Endothelial cell of umbilical vein (primary cell): ENCODE data around the gene CDO1. TPM values are rescaled to one million over a fixed set of nuclear protein-coding genes. Genes with fewer than 3 reads are reported as not detected.
A peak's percentile ranks its signal among the peaks of the same experiment; 100 is the strongest.

Experiments used
- BruUV-seq: library from RNA; stranded (reverse); fragments of 400-500 nt; replicated peaks from 2 replicates; lab custom pipeline; 2021; lab: Mats Ljungman, UMichigan
- CTCF ChIA-PET: fragments of 300-600, 350-600 bp; sonication (Branson Sonifier 250); formaldehyde crosslinking; loops from one replicate; lab custom pipeline; 2021; ENCODE audit warnings: antibody characterized with exemption, inconsistent platforms; lab: Charles Lee
- POLR2A ChIA-PET: fragments of 300-600, 350-600 bp; sonication (Branson Sonifier 250); formaldehyde crosslinking; loops from one replicate; lab custom pipeline; 2021; ENCODE audit warnings: antibody characterized with exemption, inconsistent platforms; lab: Charles Lee
- DNase-seq: peaks from one replicate; pipeline ENCODE4 v3.0.0-alpha.2; 2011; ENCODE audit warnings: low read depth, low spot score
- FAIRE-seq: peaks from 2 replicates; lab custom pipeline; 2011; peaks lifted over from hg19 to GRCh38; lab: Jason Lieb, UNC
- H2AFZ ChIP-seq: 2 replicates; pipeline ENCODE4 v1.6.0; 2012; ENCODE audit warnings: low read depth, low read length, control low read depth, inconsistent platforms
- H3K27ac ChIP-seq: 2 replicates; pipeline ENCODE4 v1.5.1; 2011; ENCODE audit warnings: low read depth, mild to moderate bottlenecking, control low read depth, low read length, moderate library complexity; ENCODE audit not compliant: insufficient read depth
- H3K27me3 ChIP-seq, 2 experiments: 2 replicates each; pipeline versions ENCODE4 v1.6.0 to v1.6.1; 2011; ENCODE audit warnings: low read length in 2 of 2, mixed read lengths in 1 of 2; ENCODE audit not compliant: control insufficient read depth in 2 of 2, insufficient read depth in 2 of 2
- H3K36me3 ChIP-seq, 2 experiments: 2 replicates in 1 of 2; 3 replicates in 1 of 2; pipeline ENCODE4 v1.5.1; 2011; ENCODE audit warnings: low read length in 2 of 2, mild to moderate bottlenecking in 1 of 2, moderate library complexity in 1 of 2; ENCODE audit not compliant: control insufficient read depth in 2 of 2, insufficient read depth in 2 of 2; ENCODE audit errors: extremely low read depth in 1 of 2
- H3K4me1 ChIP-seq: 3 replicates; pipeline ENCODE4 v1.5.1; 2011; ENCODE audit warnings: mild to moderate bottlenecking, low read length; ENCODE audit not compliant: control insufficient read depth, insufficient read depth; ENCODE audit errors: extremely low read depth
- H3K4me2 ChIP-seq: 2 replicates; pipeline ENCODE4 v1.6.1; 2011; ENCODE audit warnings: low read length, control low read depth, mixed read lengths; ENCODE audit not compliant: insufficient read depth
- H3K4me3 ChIP-seq, 3 experiments: fragments of 200-600 bp in 1 of 3; sonication (generic), shearing (Covaris generic) in 1 of 3; replicated peaks in 1 of 3; 2 replicates each; pipeline ENCODE4 v1.5.1; 2011 to 2016; ENCODE audit warnings: control low read depth in 3 of 3, low read length in 3 of 3, mild to moderate bottlenecking in 2 of 3, inconsistent platforms in 1 of 3, low read depth in 1 of 3, moderate library complexity in 1 of 3; ENCODE audit not compliant: insufficient read depth in 1 of 3
- H3K79me2 ChIP-seq: 2 replicates; pipeline ENCODE4 v1.6.0; 2012; ENCODE audit warnings: low read length, inconsistent platforms; ENCODE audit not compliant: control insufficient read depth, insufficient read depth
- H3K9ac ChIP-seq: replicated peaks from 2 replicates; pipeline ENCODE3; 2011; ENCODE audit warnings: low read length, control low read depth; ENCODE audit not compliant: insufficient read depth; ENCODE audit errors: extremely low read depth
- H3K9me1 ChIP-seq: replicated peaks from 3 replicates; pipeline ENCODE4 v1.6.0; 2011; ENCODE audit warnings: mild to moderate bottlenecking, low read length; ENCODE audit not compliant: control insufficient read depth, insufficient read depth; ENCODE audit errors: extremely low read depth
- H3K9me3 ChIP-seq: replicated peaks from 2 replicates; pipeline ENCODE4 v1.5.1; 2012; ENCODE audit warnings: low read length, inconsistent platforms; ENCODE audit not compliant: control insufficient read depth, insufficient read depth
- H4K20me1 ChIP-seq: replicated peaks from 2 replicates; pipeline ENCODE3; 2011; ENCODE audit warnings: mild to moderate bottlenecking, low read length; ENCODE audit not compliant: control insufficient read depth, insufficient read depth; ENCODE audit errors: extremely low read depth
- EZH2 ChIP-seq: IDR thresholded peaks from 2 replicates; pipeline ENCODE4 v1.6.1; 2012; ENCODE audit warnings: borderline replicate concordance, low read depth, mild to moderate bottlenecking, moderate library complexity, low read length, inconsistent platforms; ENCODE audit not compliant: severe bottlenecking
- GATA2 ChIP-seq: IDR thresholded peaks from 2 replicates; pipeline ENCODE4 v1.7.0; 2011; ENCODE audit warnings: low read depth, mild to moderate bottlenecking, moderate library complexity, mixed read lengths, low read length; ENCODE audit not compliant: insufficient read length, insufficient read depth
- POLR2AphosphoS5 ChIP-seq: IDR thresholded peaks from 2 replicates; pipeline ENCODE4 v1.6.1; 2012; ENCODE audit warnings: low read depth, mild to moderate bottlenecking, control low read depth, low read length, moderate library complexity; ENCODE audit not compliant: insufficient read depth
- dilution Hi-C: fragments of 300-500 bp; cut with MboI; formaldehyde crosslinking; loops from one replicate; pipeline ENCODE4 v1.15.0; 2019; ENCODE audit warnings: low sequenced_read_pairs; ENCODE audit not compliant: extremely low pct_ligation_motif_present
- intact Hi-C: fragments of 100-400 bp; cut with micrococcal nuclease; formaldehyde crosslinking; loops from one replicate; pipeline ENCODE4 v1.10.0; 2022
- polyA plus RNA-seq, 4 experiments: library from polyadenylated mRNA; depleted of rRNA in 3 of 4; stranded (reverse) in 3 of 4; unstranded in 1 of 4; fragments of >200 nt; gene quantifications; 2 replicates each; pipeline versions ENCODE4 v1.2.1 to v1.2.3, GENCODE V29; 2011 to 2012; ENCODE audit warnings: missing spikeins in 1 of 4
- total RNA-seq: library from RNA; stranded (reverse); gene quantifications from 2 replicates; pipeline ENCODE4 v1.2.3, GENCODE V29; 2021

CDO1 gene
- total and polyA plus RNA-seq, 2 donors (not counting 3 experiments of a cell fraction or from before 2014, with no cell fraction given): 1.3 to 1.7 TPM

- H3K27me3 ChIP-seq: peaks cover 27 to 38% of the 10 kb centered on the region in 2 experiments
- no peaks in the 10 kb centered on the region for H4K20me1 ChIP-seq
- ChIA-PET POLR2A (no interaction called here), CTCF (no interaction called here)
- intact Hi-C loops: loop anchor here (2.0 kb wide), 1 partner anchor 21 kb away; no protein-coding TSS in a partner anchor
- H3K4me2 ChIP-seq: no peak overlapping the region
- no peak overlapping the region for H3K9ac ChIP-seq
- TF ChIP-seq POLR2AphosphoS5: no peak
- peaks cover 6% of the 10 kb centered on the region for H3K4me1 ChIP-seq
- H2AFZ ChIP-seq: no peak overlapping the region
- no TSS peak for BruUV-seq
- H3K9me3 ChIP-seq: no peaks in the 10 kb centered on the region
- H3K9me1 ChIP-seq: no peaks in the 10 kb centered on the region
- H3K4me3 ChIP-seq: no peak overlapping the region
- no peaks in the 10 kb centered on the region for H3K36me3 ChIP-seq
- FAIRE-seq (no peak), DNase-seq (no peak)
- H3K79me2 ChIP-seq: no peaks in the 10 kb centered on the region
- H3K27ac ChIP-seq: no peak overlapping the region
- dilution Hi-C loops: no loop called here
Measured at GRCh38 chr5:115817386-115817785, 927 bp upstream of the CDO1 start.

GRCh38 chr5:115815693-115816225 is 700 bp downstream of the CDO1 start:
- no peaks in the 10 kb centered on the region for H4K20me1 ChIP-seq
- no peaks in the 10 kb centered on the region for H3K36me3 ChIP-seq
- H3K4me3 ChIP-seq: peak overlapping the region; percentile 6 to 40 (median 24)
- H3K27ac ChIP-seq: no peak overlapping the region
- H3K27me3 ChIP-seq: peaks cover 27 to 33% of the 10 kb centered on the region in 2 experiments
- peak overlapping the region; percentile 55 for H2AFZ ChIP-seq
- BruUV-seq: no TSS peak
- dilution Hi-C loops (no loop called here), intact Hi-C loops (loop anchor here (2.0 kb wide), 1 partner anchor 23 kb away; no protein-coding TSS in a partner anchor)
- H3K9ac ChIP-seq: no peak overlapping the region
- peak; percentile 61 for TF ChIP-seq EZH2
- TF ChIP-seq GATA2: no peak
- DNase-seq: peak; percentile 9
- no peak for FAIRE-seq
- CTCF ChIA-PET: interaction anchor here (0.7 to 1.6 kb wide), 7 partner anchors 15 to 252 kb away, joined by 3 to 11 read pairs (median 3); no protein-coding TSS in a partner anchor
- H3K4me2 ChIP-seq: peak overlapping the region; percentile 81
- POLR2A ChIA-PET: interaction anchor here (1.0 kb wide), 1 partner anchor 25 kb away, joined by 4 read pairs; no protein-coding TSS in a partner anchor
- H3K79me2 ChIP-seq: no peaks in the 10 kb centered on the region
- H3K9me3 ChIP-seq: no peaks in the 10 kb centered on the region
- peaks cover 10% of the 10 kb centered on the region for H3K4me1 ChIP-seq
- H3K9me1 ChIP-seq: no peaks in the 10 kb centered on the region
